ENCODE results near the gene ATP6V1C2.

Gene ATP6V1C2

DNA sequence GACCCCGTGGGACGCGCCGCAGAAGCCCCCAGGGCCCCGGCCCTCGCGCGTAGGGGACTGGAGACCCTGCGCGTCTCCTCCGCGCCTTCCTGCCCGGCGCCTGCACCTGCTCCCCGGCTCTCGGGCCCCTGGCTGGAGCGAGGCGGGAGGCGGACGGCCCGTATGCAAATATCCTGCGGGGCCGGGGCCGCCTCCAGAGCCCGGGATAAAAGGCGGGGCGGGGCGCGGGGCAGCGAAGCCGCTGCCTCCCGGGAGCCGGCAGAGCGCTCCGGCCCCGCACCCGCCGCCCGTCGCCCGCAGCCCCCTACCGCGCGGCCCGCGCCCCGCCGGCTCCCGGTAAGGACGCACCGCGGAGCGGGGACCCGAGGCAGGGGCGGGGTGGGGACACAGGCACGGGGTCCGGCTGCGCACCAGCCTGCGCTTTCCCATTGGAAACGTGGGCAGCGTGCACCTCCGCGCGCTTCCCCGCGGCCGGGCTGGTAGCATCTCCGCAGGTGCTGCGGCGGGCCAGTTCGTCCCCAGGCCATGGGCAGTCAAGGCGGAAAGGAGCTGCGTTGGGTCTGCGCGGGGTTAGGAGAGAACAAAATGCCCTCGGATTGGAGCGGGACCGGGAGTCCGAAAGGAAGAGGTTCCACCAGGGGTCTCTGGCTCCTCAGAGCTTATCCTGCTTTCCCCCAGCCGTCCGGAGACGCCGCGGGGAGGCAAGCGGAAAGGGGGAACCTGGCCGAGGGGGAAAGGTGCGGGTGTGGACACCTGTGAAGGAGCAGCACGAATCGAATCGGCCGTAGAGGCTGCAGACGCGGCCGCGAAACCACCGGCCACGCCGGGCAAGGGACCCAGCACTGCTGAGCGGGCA lies at the start of gene ATP6V1C2:
Gene ATP6V1C2 (plus strand): TSS at position 235 of the 856 bp plus-strand sequence. CDS start 1,220 bp downstream, outside the sequence.
- H3K36me3 ChIP-seq (ENCODE audit: insufficient read depth, low read length), result no peaks in the 10 kb centered on the region
- H3K27me3 ChIP-seq (ENCODE audit: insufficient read depth, low read length), result peaks cover 10% of the 10 kb centered on the region; the same call in 1 of the 2 replicates
- H2AFZ ChIP-seq (ENCODE audit: low read length), result no peak within 1 kb of the TSS
- H3K27ac ChIP-seq (ENCODE audit: low read depth, low read length, poor library complexity, severe bottlenecking), result no peak within 1 kb of the TSS
- TF ChIP-seq, protein P1, sequence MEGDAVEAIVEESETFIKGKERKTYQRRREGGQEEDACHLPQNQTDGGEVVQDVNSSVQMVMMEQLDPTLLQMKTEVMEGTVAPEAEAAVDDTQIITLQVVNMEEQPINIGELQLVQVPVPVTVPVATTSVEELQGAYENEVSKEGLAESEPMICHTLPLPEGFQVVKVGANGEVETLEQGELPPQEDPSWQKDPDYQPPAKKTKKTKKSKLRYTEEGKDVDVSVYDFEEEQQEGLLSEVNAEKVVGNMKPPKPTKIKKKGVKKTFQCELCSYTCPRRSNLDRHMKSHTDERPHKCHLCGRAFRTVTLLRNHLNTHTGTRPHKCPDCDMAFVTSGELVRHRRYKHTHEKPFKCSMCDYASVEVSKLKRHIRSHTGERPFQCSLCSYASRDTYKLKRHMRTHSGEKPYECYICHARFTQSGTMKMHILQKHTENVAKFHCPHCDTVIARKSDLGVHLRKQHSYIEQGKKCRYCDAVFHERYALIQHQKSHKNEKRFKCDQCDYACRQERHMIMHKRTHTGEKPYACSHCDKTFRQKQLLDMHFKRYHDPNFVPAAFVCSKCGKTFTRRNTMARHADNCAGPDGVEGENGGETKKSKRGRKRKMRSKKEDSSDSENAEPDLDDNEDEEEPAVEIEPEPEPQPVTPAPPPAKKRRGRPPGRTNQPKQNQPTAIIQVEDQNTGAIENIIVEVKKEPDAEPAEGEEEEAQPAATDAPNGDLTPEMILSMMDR (IDR thresholded peaks at IDR 0.05; ENCODE audit: low read length), result no peak
- TF ChIP-seq EZH2 (IDR thresholded peaks at IDR 0.05; ENCODE audit: borderline replicate concordance, low read length), result no peak
- H4K20me1 ChIP-seq (ENCODE audit: insufficient read depth, low read length), result no peaks in the 10 kb centered on the region
- no peaks in the 10 kb centered on the region for H3K9me3 ChIP-seq (ENCODE audit: low read length)
- peak within 1 kb of the TSS; percentile 63 for H3K4me3 ChIP-seq (ENCODE audit: low read depth, low read length, poor library complexity, severe bottlenecking)
- peaks cover 6% of the 10 kb centered on the region for H3K4me1 ChIP-seq (ENCODE audit: insufficient read depth, low read length, severe bottlenecking)
- peak within 1 kb of the TSS; percentile 88 for H3K4me2 ChIP-seq (ENCODE audit: low read length)
- peak within 1 kb of the TSS; percentile 33; the same call in 1 of the 2 replicates for H3K9ac ChIP-seq (ENCODE audit: low read length)
- no peaks in the 10 kb centered on the region; the same call in 1 of the 2 replicates for H3F3A ChIP-seq (ENCODE audit: insufficient read depth, low read length)
- H3K9me2 ChIP-seq (ENCODE audit: low read depth, low read length), result no peaks in the 10 kb centered on the region
- H3K79me2 ChIP-seq (ENCODE audit: insufficient read depth, low read length), result no peaks in the 10 kb centered on the region

DNA sequence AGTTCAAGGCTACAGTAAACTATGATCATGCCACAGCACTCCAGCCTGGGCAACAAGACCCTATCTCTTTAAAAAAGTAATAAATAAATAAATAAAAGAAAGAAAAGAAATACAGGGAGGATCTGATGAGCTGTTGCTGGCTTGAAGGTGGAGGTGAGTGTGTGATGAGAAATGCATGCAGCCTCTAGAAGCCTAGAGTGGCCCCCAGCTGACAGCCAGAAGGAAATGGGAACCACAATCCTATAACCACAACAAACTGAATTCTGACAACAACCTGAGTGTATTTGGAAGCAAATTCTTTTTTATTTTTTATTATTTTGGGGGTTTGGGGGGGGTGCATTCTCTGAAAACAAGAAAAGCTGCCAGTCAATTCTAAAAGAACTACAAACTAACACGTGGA lies 46.3 kb upstream of the ATP6V1C2 start:
- Histone ChIP-seq H3K9me2 (ENCODE audit: low read depth, low read length) (no peaks in the 10 kb centered on the region), H3K4me1 (ENCODE audit: insufficient read depth, low read length, severe bottlenecking) (no peaks in the 10 kb centered on the region), H3K4me3 (ENCODE audit: low read depth, low read length, poor library complexity, severe bottlenecking) (no peak overlapping the region), H3K9ac (ENCODE audit: low read length) (no peak overlapping the region), H4K20me1 (ENCODE audit: insufficient read depth, low read length) (no peaks in the 10 kb centered on the region), H3K27me3 (ENCODE audit: insufficient read depth, low read length) (no peaks in the 10 kb centered on the region), H2AFZ (ENCODE audit: low read length) (no peak overlapping the region), H3K9me3 (ENCODE audit: low read length) (no peaks in the 10 kb centered on the region), H3F3A (ENCODE audit: insufficient read depth, low read length) (no peaks in the 10 kb centered on the region), H3K4me2 (ENCODE audit: low read length) (no peak overlapping the region), H3K36me3 (ENCODE audit: insufficient read depth, low read length) (peaks cover 53% of the 10 kb centered on the region), H3K27ac (ENCODE audit: low read depth, low read length, poor library complexity, severe bottlenecking) (no peak overlapping the region), H3K79me2 (ENCODE audit: insufficient read depth, low read length) (no peaks in the 10 kb centered on the region)
- TF ChIP-seq EZH2 (IDR thresholded peaks at IDR 0.05; ENCODE audit: borderline replicate concordance, low read length), result no peak
- TF ChIP-seq, protein P1 (IDR thresholded peaks at IDR 0.05; ENCODE audit: low read length), result no peak

DNA sequence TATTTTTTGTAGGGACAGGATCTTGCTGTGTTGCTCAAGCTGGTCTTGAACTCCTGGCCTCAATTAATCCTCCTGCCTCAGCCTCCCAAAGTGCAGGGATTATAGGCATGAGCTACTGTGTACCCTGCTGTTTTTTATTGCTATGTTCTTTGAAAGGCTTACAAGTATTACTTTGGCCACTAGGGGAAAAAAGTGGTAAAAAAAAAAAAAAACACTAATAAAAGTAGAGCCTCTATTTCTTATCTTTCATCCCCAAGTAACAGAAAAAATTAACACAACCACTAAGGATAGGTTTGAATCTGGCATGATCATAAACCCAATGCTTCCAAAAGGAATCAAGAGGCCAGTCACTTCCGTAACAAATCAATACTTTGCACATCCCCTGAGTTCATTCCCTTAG lies 43.2 kb upstream of the ATP6V1C2 start:
- Histone ChIP-seq H3K4me2 (ENCODE audit: low read length) (no peak overlapping the region), H4K20me1 (ENCODE audit: insufficient read depth, low read length) (no peaks in the 10 kb centered on the region), H3K9ac (ENCODE audit: low read length) (no peak overlapping the region), H2AFZ (ENCODE audit: low read length) (no peak overlapping the region), H3K4me3 (ENCODE audit: low read depth, low read length, poor library complexity, severe bottlenecking) (no peak overlapping the region), H3K4me1 (ENCODE audit: insufficient read depth, low read length, severe bottlenecking) (no peaks in the 10 kb centered on the region), H3F3A (ENCODE audit: insufficient read depth, low read length) (no peaks in the 10 kb centered on the region), H3K9me2 (ENCODE audit: low read depth, low read length) (no peaks in the 10 kb centered on the region), H3K79me2 (ENCODE audit: insufficient read depth, low read length) (0 out of 2 replicates have a peak, but pooled peaks cover under 1% of the 10 kb centered on the region), H3K27ac (ENCODE audit: low read depth, low read length, poor library complexity, severe bottlenecking) (no peak overlapping the region), H3K36me3 (ENCODE audit: insufficient read depth, low read length) (peaks cover 50% of the 10 kb centered on the region), H3K9me3 (ENCODE audit: low read length) (no peaks in the 10 kb centered on the region), H3K27me3 (ENCODE audit: insufficient read depth, low read length) (no peaks in the 10 kb centered on the region)
- TF ChIP-seq, protein P1 (IDR thresholded peaks at IDR 0.05; ENCODE audit: low read length), result peak; percentile 28; the same call in 1 of the 2 replicates
- TF ChIP-seq EZH2 (IDR thresholded peaks at IDR 0.05; ENCODE audit: borderline replicate concordance, low read length), result no peak
